Measurements from ENCODE around the gene TREX2.

Gene TREX2

GRCh38 chrX:153440556-153441135, 5.2 kb downstream of the TREX2 start:
- DNase-seq (ENCODE audit: low read depth), result no peak
- no peak for TF ChIP-seq CTCF (IDR thresholded peaks at IDR 0.05; ENCODE audit: low read length, missing control alignments)
- no peak overlapping the region for H3K4me3 ChIP-seq (replicated peaks; ENCODE audit: low read depth, low read length)

- no peak for TF ChIP-seq CTCF (IDR thresholded peaks at IDR 0.05; ENCODE audit: low read length, missing control alignments)
- no peak overlapping the region for H3K4me3 ChIP-seq (replicated peaks; ENCODE audit: low read depth, low read length)
- no peak for DNase-seq (ENCODE audit: low read depth)
Observed at GRCh38 chrX:153439977-153440376, 5.9 kb downstream of the TREX2 start.

- H3K4me3 ChIP-seq (replicated peaks; ENCODE audit: low read depth, low read length), result no peak overlapping the region
- peak; percentile 53 for DNase-seq (ENCODE audit: low read depth)
- peak; percentile 51 for TF ChIP-seq CTCF (IDR thresholded peaks at IDR 0.05; ENCODE audit: low read length, missing control alignments)
Observed at GRCh38 chrX:153438532-153438931, 7.3 kb downstream of the TREX2 start.

- H3K4me3 ChIP-seq (replicated peaks; ENCODE audit: low read depth, low read length), result no peak overlapping the region
- no peak for TF ChIP-seq CTCF (IDR thresholded peaks at IDR 0.05; ENCODE audit: low read length, missing control alignments)
- no peak for DNase-seq (ENCODE audit: low read depth)
Observed at GRCh38 chrX:153435845-153436244, 10.0 kb downstream of the TREX2 start.

- TF ChIP-seq CTCF (IDR thresholded peaks at IDR 0.05; ENCODE audit: low read length, missing control alignments), result no peak
- DNase-seq (ENCODE audit: low read depth), result no peak
- H3K4me3 ChIP-seq (replicated peaks; ENCODE audit: low read depth, low read length), result no peak overlapping the region
Observed at GRCh38 chrX:153434801-153435200, 11.1 kb downstream of the TREX2 start.

GRCh38 chrX:153433781-153434285, 12.0 kb downstream of the TREX2 start:
- H3K4me3 ChIP-seq (replicated peaks; ENCODE audit: low read depth, low read length), result no peak overlapping the region
- no peak for TF ChIP-seq CTCF (IDR thresholded peaks at IDR 0.05; ENCODE audit: low read length, missing control alignments)
- no peak for DNase-seq (ENCODE audit: low read depth)

- H3K4me3 ChIP-seq (replicated peaks; ENCODE audit: low read depth, low read length), result no peak overlapping the region
- no peak for DNase-seq (ENCODE audit: low read depth)
- TF ChIP-seq CTCF (IDR thresholded peaks at IDR 0.05; ENCODE audit: low read length, missing control alignments), result no peak
Observed at GRCh38 chrX:153433161-153433680, 12.6 kb downstream of the TREX2 start.

Measured in fibroblast of pulmonary artery (primary cell).